Endodermal cell (in vitro differentiated cells): ENCODE results near the gene MMP13. TPM values are rescaled to one million over a fixed set of nuclear protein-coding genes. Genes with fewer than 3 reads are reported as not detected.

Experiments
- DNase-seq: peaks from one replicate; pipeline ENCODE4 v3.0.0-alpha.2; 2017
- H3K27ac ChIP-seq: 2 replicates; pipeline ENCODE4 v1.5.1; 2013; ENCODE audit warnings: mild to moderate bottlenecking, low read depth, low read length, moderate library complexity
- H3K27me3 ChIP-seq: 2 replicates; pipeline ENCODE4 v1.6.1; 2013; ENCODE audit warnings: mild to moderate bottlenecking, low read length, moderate library complexity; ENCODE audit not compliant: insufficient read depth, control insufficient read depth, poor library complexity, severe bottlenecking
- H3K36me3 ChIP-seq: 2 replicates; pipeline ENCODE4 v1.7.0; 2013; ENCODE audit warnings: mild to moderate bottlenecking, low read length, moderate library complexity; ENCODE audit not compliant: control insufficient read depth, insufficient read depth
- H3K4me1 ChIP-seq: one replicate; pipeline ENCODE4 v1.7.0; 2013; ENCODE audit warnings: low read length; ENCODE audit not compliant: control insufficient read depth, insufficient read depth
- H3K4me3 ChIP-seq: 2 replicates; pipeline ENCODE4 v1.5.1; 2013; ENCODE audit warnings: mild to moderate bottlenecking, low read length, moderate library complexity
- H3K9ac ChIP-seq: 2 replicates; pipeline ENCODE4 v1.6.1; 2013; ENCODE audit warnings: mild to moderate bottlenecking, low read length, moderate library complexity; ENCODE audit not compliant: poor library complexity, severe bottlenecking; ENCODE audit errors: extremely low read depth
- H3K9me3 ChIP-seq: 2 replicates; pipeline ENCODE4 v1.6.1; 2013; ENCODE audit warnings: mild to moderate bottlenecking, low read length, moderate library complexity; ENCODE audit not compliant: control insufficient read depth
- H3K27ac Mint-ChIP-seq: 2 replicates; pipeline ENCODE4 v1.8.0; 2020; ENCODE audit warnings: mixed read lengths
- H3K27me3 Mint-ChIP-seq: 2 replicates; pipeline ENCODE4 v1.8.0; 2021; ENCODE audit warnings: mild to moderate bottlenecking, mixed read lengths; ENCODE audit not compliant: insufficient read depth
- H3K36me3 Mint-ChIP-seq: 2 replicates; pipeline ENCODE4 v1.8.0; 2020; ENCODE audit warnings: low read depth, mixed read lengths
- H3K4me1 Mint-ChIP-seq: 2 replicates; pipeline ENCODE4 v1.8.0; 2020; ENCODE audit warnings: mixed read lengths
- H3K4me3 Mint-ChIP-seq: 2 replicates; pipeline ENCODE4 v1.8.0; 2020; ENCODE audit warnings: mild to moderate bottlenecking, moderate library complexity, mixed read lengths
- H3K9me3 Mint-ChIP-seq: 2 replicates; pipeline ENCODE4 v1.8.0; 2020; ENCODE audit warnings: mild to moderate bottlenecking, mixed read lengths
- CTCF ChIP-seq: fragments of 200-600 bp; sonication (generic); conservative IDR thresholded peaks from 2 replicates; pipeline ENCODE4 v1.5.0; 2021; ENCODE audit warnings: antibody characterized with exemption, mild to moderate bottlenecking
- WGBS, 2 experiments: methylation state at CpG; one replicate each; pipeline versions ENCODE4 v1.1.5 to v1.1.7; 2013; ENCODE audit warnings: missing lambda C conversion rate in 2 of 2, mixed read lengths in 1 of 2; ENCODE audit not compliant: insufficient coverage in 1 of 2, insufficient read length in 1 of 2; 5-methylcytosine and 5-hydroxymethylcytosine counted together
- total RNA-seq, 2 donors: library from RNA; stranded (reverse); fragmentation: NEBNext Ultra II Directional in 1 of 2; extraction: Animal tissue kit (Norgen Biotek cat#: 25700) in 1 of 2; gene quantifications; 2 replicates in 1 of 2; 3 replicates in 1 of 2; pipeline ENCODE4 v1.2.1, GENCODE V29; 2021

Gene MMP13
- total RNA-seq, 2 donors from 2014 or later = not detected

GRCh38 chr11:102928247-102928646 is 27.3 kb downstream of the MMP13 start:
- 91 to 93% methylated on average over 4 of the region's 4 CpGs for WGBS, 2 experiments
- H3K4me3 Mint-ChIP-seq = no peak overlapping the region
- no peak overlapping the region for H3K27ac Mint-ChIP-seq
- Histone ChIP-seq H3K4me3 (no peak overlapping the region), H3K27me3 (no peaks in the 10 kb centered on the region), H3K36me3 (no peaks in the 10 kb centered on the region), H3K9me3 (no peaks in the 10 kb centered on the region), H3K27ac (no peak overlapping the region), H3K9ac (no peak overlapping the region), H3K4me1 (no peaks in the 10 kb centered on the region)
- peaks cover 2% of the 10 kb centered on the region for H3K27me3 Mint-ChIP-seq
- no peak for TF ChIP-seq CTCF
- no peak for DNase-seq
- no peaks in the 10 kb centered on the region for H3K9me3 Mint-ChIP-seq
- no peaks in the 10 kb centered on the region for H3K4me1 Mint-ChIP-seq
- H3K36me3 Mint-ChIP-seq = no peaks in the 10 kb centered on the region

GRCh38 chr11:102927624-102927990 is 27.9 kb downstream of the MMP13 start:
- no peaks in the 10 kb centered on the region for H3K36me3 ChIP-seq
- TF ChIP-seq CTCF = no peak
- H3K4me1 Mint-ChIP-seq = no peaks in the 10 kb centered on the region
- H3K36me3 Mint-ChIP-seq = no peaks in the 10 kb centered on the region
- H3K9me3 Mint-ChIP-seq = no peaks in the 10 kb centered on the region
- H3K9me3 ChIP-seq = no peaks in the 10 kb centered on the region
- H3K4me3 ChIP-seq = no peak overlapping the region
- no peak for DNase-seq
- H3K27ac ChIP-seq = no peak overlapping the region
- no peak overlapping the region for H3K27ac Mint-ChIP-seq
- no peaks in the 10 kb centered on the region for H3K4me1 ChIP-seq
- no peak overlapping the region for H3K4me3 Mint-ChIP-seq
- H3K27me3 ChIP-seq = no peaks in the 10 kb centered on the region
- no peak overlapping the region for H3K9ac ChIP-seq
- H3K27me3 Mint-ChIP-seq = peaks cover 2% of the 10 kb centered on the region

- Histone ChIP-seq H3K4me1 (no peaks in the 10 kb centered on the region), H3K27me3 (no peaks in the 10 kb centered on the region), H3K36me3 (no peaks in the 10 kb centered on the region), H3K4me3 (no peak overlapping the region), H3K9me3 (no peaks in the 10 kb centered on the region), H3K9ac (no peak overlapping the region), H3K27ac (no peak overlapping the region)
- peaks cover 2% of the 10 kb centered on the region for H3K27me3 Mint-ChIP-seq
- no peaks in the 10 kb centered on the region for H3K4me1 Mint-ChIP-seq
- no peaks in the 10 kb centered on the region for H3K9me3 Mint-ChIP-seq
- H3K27ac Mint-ChIP-seq = no peak overlapping the region
- no peaks in the 10 kb centered on the region for H3K36me3 Mint-ChIP-seq
- DNase-seq = no peak
- TF ChIP-seq CTCF = no peak
- H3K4me3 Mint-ChIP-seq = no peak overlapping the region
- 88% methylated on average over 6 of the region's 6 CpGs for WGBS, 2 experiments
These were observed 28.4 kb downstream of the MMP13 start for GRCh38 chr11:102926961-102927623.
